Measurements from ENCODE around the gene CDK2AP2. TPM values are rescaled to one million over a fixed set of nuclear protein-coding genes. Genes with fewer than 3 reads are reported as not detected.

The CDK2AP2 gene
- total and polyA plus RNA-seq, 9 of the 15 experiments (the other 6 are each of a cell fraction or from before 2014, with no cell fraction given) = 4.4 to 47.4 (median 21.7) TPM

- peak; percentile 29 for TF ChIP-seq RBM25 (IDR thresholded peaks at IDR 0.05; ENCODE audit: low read depth, low read length, severe bottlenecking)
- TF ChIP-seq ZNF212 (CRISPR knock-in tag; IDR thresholded peaks at IDR 0.05) = no peak
- TF ChIP-seq KLF16 (IDR thresholded peaks at IDR 0.05) = no peak
- no peak for TF ChIP-seq ZNF551 (CRISPR knock-in tag; IDR thresholded peaks at IDR 0.05)
- no peak for TF ChIP-seq NKRF (IDR thresholded peaks at IDR 0.05; ENCODE audit: borderline replicate concordance)
- no peak for TF ChIP-seq ZBTB34 (CRISPR knock-in tag; IDR thresholded peaks at IDR 0.05)
- no peak for TF ChIP-seq HEY1 (CRISPR knock-in tag; IDR thresholded peaks at IDR 0.05; ENCODE audit: borderline replicate concordance)
- TF ChIP-seq ZNF511 (CRISPR knock-in tag; IDR thresholded peaks at IDR 0.05) = peak; percentile 100
- 0 out of 2 replicates have a peak, but pooled peaks have one; percentile 35 for TF ChIP-seq TEAD4 (IDR thresholded peaks at IDR 0.05; ENCODE audit: low read length)
- TF ChIP-seq TEAD4 (CRISPR knock-in tag; IDR thresholded peaks at IDR 0.05; ENCODE audit: borderline replicate concordance) = peak; percentile 95; the same call in 1 of the 2 replicates
- TF ChIP-seq ZNF507 (tag; conservative IDR thresholded peaks at IDR 0.05) = no peak
- no peak for TF ChIP-seq MBD1 (CRISPR knock-in tag; IDR thresholded peaks at IDR 0.05)
- TF ChIP-seq ZNF512 (tag; IDR thresholded peaks at IDR 0.05) = no peak
- no peak for TF ChIP-seq WHSC1 (IDR thresholded peaks at IDR 0.05; ENCODE audit: low read length)
- TF ChIP-seq HDAC8 (tag; IDR thresholded peaks at IDR 0.05) = peak; percentile 84
- TF ChIP-seq HMBOX1 (IDR thresholded peaks at IDR 0.05) = no peak
- TF ChIP-seq ETV5 (CRISPR knock-in tag; IDR thresholded peaks at IDR 0.05; ENCODE audit: low read depth) = peak; percentile 82; the same call in 1 of the 2 replicates
- TF ChIP-seq CAMTA2 (CRISPR knock-in tag; conservative IDR thresholded peaks at IDR 0.05) = no peak
- TF ChIP-seq GTF2F1 (IDR thresholded peaks at IDR 0.05; ENCODE audit: low read depth, low read length) = 0 out of 2 replicates have a peak, but pooled peaks have one; percentile 40
Observed at GRCh38 chr11:67482827-67483798, 24.8 kb downstream of the CDK2AP2 start, which contains the start of gene AIP (continued).
